CD4-positive, alpha-beta T cell treated with Interleukin-12 subunit alpha and Interleukin-12 subunit beta, for 1 hour (primary cell): ENCODE data around the gene ZNF483.
"Not testable (repeated sequence)": the region's sequence is repeated elsewhere in the genome, so short reads cannot be mapped to it uniquely, and the experiment has no call there.

Source experiments
- DNase-seq: peaks from one replicate; pipeline ENCODE4 v3.0.0-alpha.2; 2020

The ZNF483 gene

GRCh38 chr9:111548623-111549022, 23.6 kb downstream of the ZNF483 start:
- no peak for DNase-seq

- DNase-seq = not testable (repeated sequence)
These were observed 30.4 kb downstream of the ZNF483 start for GRCh38 chr9:111555425-111555824.

DNA sequence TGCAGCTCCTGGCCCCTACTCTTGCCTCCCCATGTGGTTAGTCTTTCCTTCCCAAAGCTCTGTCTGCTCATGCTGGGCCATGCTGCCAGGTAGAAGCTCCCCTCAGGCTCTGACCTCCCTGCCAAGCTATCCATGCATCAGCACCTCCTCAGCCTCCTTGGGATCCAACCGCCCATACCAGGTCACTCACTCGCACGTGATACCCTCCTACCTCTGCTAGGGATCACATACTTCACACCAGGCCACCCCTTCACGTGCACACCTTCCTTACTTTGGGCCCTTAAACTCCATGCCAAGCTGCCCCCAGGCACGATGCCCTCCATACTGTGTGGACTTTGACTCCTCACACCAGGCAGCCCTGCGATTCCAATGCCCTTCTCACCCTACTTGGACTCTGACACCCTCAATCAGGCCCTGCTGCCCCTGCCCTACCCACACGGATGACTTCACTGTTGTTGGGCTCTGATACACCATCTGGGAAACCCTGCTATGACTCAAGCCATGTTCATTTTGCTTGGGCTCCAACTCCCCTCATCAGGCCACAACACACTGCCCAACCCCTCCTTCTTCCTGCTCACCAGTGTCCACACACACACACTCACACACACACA, 34.1 kb downstream of the ZNF483 start:
- no peak for DNase-seq

DNA sequence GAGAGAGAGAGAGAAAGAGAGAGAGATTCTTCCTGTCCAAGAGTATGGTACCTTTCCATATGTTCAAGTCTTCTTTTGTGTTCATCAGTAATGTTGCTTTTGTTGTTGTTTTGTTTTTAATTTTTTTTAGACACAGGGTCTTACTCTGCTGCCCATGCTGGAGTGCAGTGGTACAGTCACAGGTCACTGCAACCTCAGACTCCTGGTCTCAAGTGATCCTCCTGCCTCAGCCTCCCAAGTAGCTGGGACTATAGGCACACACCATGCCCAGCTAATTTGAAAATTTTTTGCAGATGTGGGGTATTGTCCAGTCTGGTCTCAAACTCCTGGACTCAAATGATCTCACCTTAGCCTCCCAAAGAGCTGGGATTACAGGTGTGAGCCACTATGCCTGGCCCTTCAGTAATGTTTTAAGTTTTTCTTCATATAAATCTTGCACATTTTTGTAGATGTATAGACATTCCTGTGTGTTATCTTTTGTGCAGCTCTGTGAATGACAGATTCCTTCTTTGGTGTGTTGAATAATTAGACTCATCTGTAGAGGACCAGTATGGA, 36.3 kb downstream of the ZNF483 start:
- DNase-seq = no peak

- DNase-seq = no peak
These were observed 41.3 kb downstream of the ZNF483 start for GRCh38 chr9:111566234-111566633.

- DNase-seq = not testable (repeated sequence)
These were observed 43.1 kb downstream of the ZNF483 start for GRCh38 chr9:111568127-111568526.

GRCh38 chr9:111572950-111573604, 48.1 kb downstream of the ZNF483 start:
- DNase-seq = no peak

- no peak for DNase-seq
These were observed 57.9 kb downstream of the ZNF483 start for GRCh38 chr9:111582888-111583287.

DNA sequence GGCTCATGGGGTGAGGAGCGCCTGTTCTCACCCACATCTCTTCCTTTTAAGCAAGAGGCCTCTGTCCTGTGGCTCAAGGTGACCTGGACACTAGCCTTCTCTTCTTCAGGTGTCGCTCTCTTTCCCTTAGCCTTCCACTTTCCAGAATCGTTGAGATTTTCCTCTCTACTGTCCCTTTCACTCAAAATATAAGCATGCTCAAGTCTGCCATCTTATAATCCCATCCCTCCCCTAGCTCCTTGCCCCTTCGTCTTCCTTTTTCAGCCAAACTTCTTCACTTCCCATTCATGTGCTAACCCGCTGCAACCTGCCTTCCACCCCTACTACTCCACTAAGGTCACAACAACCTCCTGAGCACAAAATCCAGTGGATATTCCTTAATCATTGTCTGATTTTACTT, 61.4 kb downstream of the ZNF483 start:
- no peak for DNase-seq

DNA sequence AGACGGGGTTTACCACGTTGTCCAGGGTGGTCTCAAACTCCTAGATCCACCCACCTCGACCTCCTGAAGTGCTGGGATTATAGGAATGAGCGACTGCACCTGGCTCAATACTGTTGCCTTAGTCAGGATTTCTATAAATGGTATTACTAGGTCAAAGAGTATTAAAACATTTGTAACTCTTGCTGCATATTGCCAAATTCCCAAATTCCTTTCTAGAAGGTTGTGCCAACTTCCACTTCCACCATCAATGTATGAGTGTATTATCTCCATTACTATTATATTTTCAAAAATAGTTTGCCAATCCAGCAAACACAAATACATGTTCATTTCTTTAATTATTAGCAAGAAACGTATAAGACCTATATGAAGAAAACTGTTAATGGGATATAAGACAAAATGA, 63.9 kb downstream of the ZNF483 start:
- DNase-seq = no peak

DNA sequence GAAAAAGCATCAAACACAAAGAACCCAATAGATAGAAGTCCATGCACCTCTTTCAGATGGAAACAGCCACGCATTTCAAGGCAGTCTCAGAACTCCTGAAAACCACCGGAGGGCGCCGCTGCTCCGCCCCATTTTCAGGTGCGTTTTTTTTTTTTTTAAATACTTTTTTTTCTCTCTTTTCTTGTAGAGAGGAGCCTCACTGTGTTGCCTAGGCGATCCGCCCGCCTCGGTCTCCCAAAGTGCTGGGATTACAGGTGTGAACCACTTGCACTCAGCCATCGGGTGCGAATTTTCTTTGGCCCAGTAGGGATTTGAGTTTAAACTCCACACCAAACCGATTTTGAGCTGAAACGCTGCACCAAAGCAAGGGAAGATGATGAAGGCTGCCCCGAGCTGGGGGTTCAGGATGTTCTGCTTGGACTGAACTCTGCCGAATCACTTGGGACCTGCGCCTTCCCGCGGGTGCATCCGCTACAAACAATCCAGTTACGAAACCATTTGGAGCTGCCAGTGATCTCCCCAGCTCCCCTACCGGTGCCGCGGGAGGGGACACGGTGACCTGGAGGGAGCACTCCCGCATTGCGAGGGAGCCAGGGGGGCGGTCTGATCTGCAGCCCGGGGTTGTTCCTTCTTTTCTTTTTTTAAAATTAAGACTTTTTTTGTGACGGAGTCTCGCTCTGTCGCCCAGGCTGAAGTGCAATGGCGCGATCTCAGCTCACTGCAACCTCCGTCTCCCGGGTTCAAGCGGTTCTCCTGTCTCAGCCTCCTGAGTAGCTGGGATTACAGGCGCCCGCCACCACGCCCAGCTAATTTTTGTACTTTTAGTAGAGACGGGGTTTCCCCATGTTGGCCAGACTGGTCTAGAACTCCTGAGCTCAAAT, 73.1 kb downstream of the ZNF483 start:
- DNase-seq = peak; percentile 70

DNA sequence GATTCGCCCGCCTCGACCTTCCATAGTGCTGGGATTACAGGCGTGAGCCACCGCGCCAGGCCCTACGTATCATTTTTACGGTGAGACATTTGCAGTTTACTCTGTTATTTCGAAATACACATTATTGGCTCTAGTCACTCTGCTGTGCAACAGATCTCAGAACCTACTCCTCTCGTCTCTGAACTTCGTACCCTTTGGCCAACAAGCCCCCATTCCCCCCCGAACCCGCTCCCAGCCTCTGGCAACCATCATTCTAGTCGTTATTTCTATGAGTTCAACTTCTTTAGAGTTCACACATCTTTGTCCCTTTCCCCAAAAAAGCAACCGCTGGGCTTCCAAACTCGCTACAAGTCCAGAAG, 73.7 kb downstream of the ZNF483 start:
- DNase-seq = no peak

- DNase-seq = peak; percentile 22
These were observed 74.3 kb downstream of the ZNF483 start, which contains the start of gene PTGR1 for GRCh38 chr9:111599092-111599954. PTGR1 (minus strand) TSS chr9:111599647; CDS start chr9:111597422, 2,225 bp downstream.

GRCh38 chr9:111599955-111600343, 75.0 kb downstream of the ZNF483 start:
- no peak for DNase-seq

GRCh38 chr9:111601237-111602018, 76.4 kb downstream of the ZNF483 start:
- no peak for DNase-seq

DNA sequence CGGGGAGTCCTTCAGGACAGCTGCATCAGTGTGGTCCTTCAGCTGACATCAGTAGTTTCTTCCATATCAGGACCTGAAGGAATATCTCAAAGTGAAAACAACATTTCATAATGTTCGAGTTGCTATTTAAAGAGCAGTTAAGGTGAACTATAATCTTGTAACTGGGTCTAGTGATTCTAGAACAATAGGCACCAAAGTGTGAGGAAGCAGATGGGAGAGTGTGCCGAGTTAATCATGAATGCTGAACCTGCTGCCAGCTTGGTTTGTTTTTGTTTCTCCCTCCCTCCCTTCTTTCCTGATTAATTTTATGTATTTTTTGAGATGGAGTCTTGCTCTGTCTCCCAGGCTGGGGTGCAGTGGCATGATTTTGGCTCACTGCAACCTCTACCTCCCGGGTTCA, 78.1 kb downstream of the ZNF483 start:
- DNase-seq = no peak

DNA sequence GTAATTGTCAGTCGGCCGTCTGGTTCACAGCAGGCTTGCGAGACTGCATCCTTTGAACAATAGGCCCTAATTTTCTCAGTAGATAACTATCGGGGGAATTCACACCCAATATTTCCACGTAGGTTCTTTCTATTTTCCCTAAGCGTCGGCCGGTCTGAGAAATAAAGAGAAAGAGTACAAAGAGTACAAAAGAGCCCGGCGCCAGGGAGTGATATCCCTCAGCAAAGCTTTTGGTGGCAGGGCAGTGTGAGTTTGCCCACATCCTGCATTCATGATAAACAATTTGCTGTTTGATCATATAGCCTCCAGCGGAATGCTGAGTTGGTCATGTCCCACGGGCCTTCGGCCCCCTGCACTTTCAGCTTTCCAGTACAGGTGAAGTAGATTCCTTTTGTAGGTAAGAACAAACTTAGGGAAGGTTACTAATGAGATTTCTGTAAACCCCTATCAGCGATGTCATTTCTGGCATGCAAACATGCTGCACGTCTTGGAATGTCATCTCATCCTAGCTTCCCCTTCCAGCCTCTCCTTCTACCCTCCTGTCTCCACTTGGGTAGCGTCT, 79.2 kb downstream of the ZNF483 start:
- DNase-seq = no peak

GRCh38 chr9:111605041-111605559, 80.1 kb downstream of the ZNF483 start:
- no peak for DNase-seq

- no peak for DNase-seq
These were observed 85.2 kb downstream of the ZNF483 start for GRCh38 chr9:111610149-111610548.

- DNase-seq = no peak
These were observed 85.9 kb downstream of the ZNF483 start for GRCh38 chr9:111610845-111611244.

- no peak for DNase-seq
These were observed 88.6 kb downstream of the ZNF483 start for GRCh38 chr9:111613436-111614040.
